ENCODE measurements around the gene FAM131A.
"Not testable (repeated sequence)": the region's sequence is repeated elsewhere in the genome, so short reads cannot be mapped to it uniquely, and the experiment has no call there.

The FAM131A gene

GRCh38 chr3:184317201-184317600 lies 20.2 kb upstream of the FAM131A start:
- DNase-seq = no peak

- DNase-seq = no peak
These were observed 17.3 kb upstream of the FAM131A start for GRCh38 chr3:184320104-184320445.

DNA sequence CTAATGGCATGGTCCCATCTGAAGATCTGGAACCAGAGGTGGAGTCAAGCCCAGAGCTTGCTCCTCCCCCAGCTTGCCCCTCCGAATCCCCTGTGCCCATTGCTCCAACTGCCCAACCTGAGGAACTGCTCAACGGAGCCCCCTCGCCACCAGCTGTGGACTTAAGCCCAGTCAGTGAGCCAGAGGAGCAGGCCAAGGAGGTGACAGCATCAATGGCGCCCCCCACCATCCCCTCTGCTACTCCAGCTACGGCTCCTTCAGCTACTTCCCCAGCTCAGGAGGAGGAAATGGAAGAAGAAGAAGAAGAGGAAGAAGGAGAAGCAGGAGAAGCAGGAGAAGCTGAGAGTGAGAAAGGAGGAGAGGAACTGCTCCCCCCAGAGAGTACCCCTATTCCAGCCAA lies 15.7 kb upstream of the FAM131A start:
- DNase-seq = no peak

DNA sequence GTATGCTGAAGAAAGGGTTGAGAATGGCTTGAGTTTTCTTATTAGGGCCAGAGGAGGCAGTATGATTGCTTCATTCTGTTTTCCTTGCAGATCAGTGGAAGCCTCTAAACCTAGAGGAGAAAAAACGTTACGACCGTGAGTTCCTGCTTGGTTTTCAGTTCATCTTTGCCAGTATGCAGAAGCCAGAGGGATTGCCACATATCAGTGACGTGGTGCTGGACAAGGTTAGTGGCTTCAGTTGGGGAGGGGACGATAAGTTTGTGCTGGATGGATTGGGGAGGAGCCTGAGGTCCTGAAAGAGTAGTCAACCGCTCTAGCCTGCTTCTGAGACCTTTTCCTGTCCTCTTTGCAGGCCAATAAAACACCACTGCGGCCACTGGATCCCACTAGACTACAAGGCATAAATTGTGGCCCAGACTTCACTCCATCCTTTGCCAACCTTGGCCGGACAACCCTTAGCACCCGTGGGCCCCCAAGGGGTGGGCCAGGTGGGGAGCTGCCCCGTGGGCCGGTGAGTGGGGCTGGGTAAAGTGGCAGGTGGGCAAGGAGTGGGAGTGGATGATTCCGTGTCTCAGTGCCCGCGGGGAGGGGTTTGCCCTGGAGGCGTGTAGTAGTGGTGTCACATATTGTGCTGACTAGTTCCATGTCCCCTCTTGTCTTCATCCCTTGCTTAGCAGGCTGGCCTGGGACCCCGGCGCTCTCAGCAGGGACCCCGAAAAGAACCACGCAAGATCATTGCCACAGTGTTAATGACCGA lies 14.5 kb upstream of the FAM131A start:
- no peak for DNase-seq

DNA sequence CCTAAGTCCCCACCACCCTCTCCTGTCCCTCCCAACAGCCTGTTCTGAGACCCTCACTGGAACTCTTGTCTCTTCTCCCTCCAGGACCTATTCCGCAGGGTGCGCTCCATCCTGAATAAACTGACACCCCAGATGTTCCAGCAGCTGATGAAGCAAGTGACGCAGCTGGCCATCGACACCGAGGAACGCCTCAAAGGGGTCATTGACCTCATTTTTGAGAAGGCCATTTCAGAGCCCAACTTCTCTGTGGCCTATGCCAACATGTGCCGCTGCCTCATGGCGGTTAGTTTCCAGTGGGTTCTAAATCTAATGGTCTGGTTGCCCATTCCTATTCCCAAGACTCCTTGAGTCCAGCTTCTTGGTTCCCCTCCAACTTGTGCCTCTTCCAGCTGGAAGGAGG lies 13.7 kb upstream of the FAM131A start:
- DNase-seq = no peak

DNA sequence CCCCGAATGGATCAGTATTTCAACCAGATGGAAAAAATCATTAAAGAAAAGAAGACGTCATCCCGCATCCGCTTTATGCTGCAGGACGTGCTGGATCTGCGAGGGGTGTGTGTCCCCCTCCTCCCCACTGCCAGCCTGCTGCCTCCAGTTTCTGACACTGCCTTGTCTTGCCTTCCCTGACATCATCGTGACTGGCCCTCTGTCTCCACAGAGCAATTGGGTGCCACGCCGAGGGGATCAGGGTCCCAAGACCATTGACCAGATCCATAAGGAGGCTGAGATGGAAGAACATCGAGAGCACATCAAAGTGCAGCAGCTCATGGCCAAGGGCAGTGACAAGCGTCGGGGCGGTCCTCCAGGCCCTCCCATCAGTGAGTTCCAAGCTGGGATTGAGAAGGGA lies 12.1 kb upstream of the FAM131A start:
- no peak for DNase-seq

- DNase-seq = no peak
These were observed 11.6 kb upstream of the FAM131A start for GRCh38 chr3:184325715-184326369.

GRCh38 chr3:184327171-184327570 lies 10.2 kb upstream of the FAM131A start:
- DNase-seq = no peak

GRCh38 chr3:184328516-184328915 lies 8.9 kb upstream of the FAM131A start:
- no peak for DNase-seq

- DNase-seq = peak; percentile 94
These were observed 4.9 kb upstream of the FAM131A start for GRCh38 chr3:184332370-184333090.

GRCh38 chr3:184333190-184333589 lies 4.2 kb upstream of the FAM131A start:
- no peak for DNase-seq

DNA sequence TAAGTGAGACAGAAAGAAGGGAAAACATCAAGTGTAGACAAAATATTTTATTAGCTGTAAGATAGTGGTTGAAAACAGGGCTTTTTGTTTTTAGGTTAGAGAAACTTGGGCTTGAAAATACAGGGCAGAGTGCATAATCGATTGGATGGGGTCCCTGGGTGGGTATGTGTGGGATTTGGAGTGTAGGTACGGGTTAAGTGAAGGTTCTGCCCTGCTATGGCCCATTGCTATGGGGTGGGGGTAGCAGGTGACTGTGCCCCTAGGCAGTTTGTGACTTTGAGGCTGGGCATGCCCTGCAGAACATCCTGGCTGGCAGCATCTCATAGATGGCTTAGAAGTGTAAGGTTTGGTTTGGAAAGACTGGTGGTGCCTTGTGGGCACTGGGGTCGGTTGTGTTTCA lies 3.7 kb upstream of the FAM131A start:
- no peak for DNase-seq

DNA sequence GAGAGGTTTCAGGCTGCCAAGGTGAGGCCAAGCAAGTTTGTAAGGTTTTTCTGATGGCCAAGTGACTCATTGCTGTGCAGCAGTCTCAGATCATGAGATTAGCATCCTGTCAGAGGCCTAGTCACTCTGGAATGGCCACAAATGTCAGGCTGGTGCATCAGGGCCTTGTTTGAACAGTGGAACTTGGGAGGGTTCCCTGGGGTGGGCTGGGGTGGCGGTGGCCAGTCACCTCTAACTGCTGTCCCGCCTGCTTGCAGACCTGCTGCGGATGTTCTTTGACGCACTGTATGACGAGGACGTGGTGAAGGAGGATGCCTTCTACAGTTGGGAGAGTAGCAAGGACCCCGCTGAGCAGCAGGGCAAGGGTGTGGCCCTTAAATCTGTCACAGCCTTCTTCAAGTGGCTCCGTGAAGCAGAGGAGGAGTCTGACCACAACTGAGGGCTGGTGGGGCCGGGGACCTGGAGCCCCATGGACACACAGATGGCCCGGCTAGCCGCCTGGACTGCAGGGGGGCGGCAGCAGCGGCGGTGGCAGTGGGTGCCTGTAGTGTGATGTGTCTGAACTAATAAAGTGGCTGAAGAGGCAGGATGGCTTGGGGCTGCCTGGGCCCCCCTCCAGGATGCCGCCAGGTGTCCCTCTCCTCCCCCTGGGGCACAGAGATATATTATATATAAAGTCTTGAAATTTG lies 2.8 kb upstream of the FAM131A start:
- peak; percentile 88 for DNase-seq

DNA sequence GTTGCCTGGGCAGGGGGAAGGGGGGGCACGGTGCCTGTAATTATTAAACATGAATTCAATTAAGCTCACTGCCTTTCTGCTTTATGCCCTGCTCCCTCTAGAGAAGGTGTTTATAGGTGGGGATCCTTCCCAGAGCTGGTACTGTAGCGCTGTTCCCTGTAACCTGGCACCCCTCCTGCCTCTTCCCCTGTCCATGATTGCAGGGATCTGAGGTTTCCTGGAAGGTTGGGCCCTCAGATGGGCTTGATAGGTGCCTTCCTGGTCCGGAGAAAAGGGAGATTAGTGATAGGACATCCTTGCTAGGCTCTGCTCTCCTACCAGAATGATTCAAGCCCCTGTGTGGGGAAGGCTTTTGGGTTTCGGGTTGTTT lies 2.1 kb upstream of the FAM131A start:
- DNase-seq = no peak

DNA sequence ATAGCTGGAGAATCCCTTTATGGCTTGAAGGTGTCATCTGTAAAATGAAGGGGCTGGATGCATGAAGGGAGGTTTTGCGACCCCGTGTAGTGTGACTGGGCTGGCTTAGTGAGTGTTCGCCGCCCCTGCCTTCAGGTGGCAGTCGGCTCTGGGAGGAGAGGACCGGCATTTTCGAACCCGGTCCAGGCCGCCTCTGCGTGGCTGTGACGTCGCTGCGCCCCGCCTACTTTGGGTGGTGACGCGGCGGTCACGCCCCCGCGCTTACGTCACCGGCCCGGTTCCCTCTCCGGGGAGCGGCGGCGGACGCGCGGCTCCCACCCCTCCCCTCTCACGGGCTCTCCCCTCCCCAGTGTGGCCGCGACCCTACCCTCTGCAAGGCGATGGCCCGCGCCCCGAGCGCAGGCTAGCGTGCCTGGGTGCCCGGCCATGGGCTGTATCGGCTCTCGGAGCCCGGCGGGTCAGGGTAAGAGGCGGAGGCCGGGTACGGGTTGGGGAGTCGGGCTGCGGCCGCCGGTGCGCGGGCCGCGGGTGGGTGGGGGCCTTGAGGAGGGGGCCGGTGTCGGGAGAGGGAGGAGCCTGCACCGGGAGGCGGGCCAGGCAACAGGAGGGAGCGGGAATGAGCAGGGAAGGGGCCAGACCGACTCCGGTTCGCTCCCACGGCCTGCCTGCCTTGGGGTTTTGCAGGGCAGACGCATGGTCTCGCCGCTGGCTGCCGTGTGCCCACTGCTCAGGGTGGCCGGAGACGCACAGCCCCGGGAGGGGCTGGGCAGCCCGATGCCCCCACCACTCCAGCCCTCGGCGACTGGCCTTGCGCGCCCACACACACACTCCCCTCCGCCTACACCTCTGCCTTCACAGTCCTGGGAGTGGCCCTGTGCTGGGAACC lies 1.5 kb upstream of the FAM131A start:
- DNase-seq = peak; percentile 94

DNA sequence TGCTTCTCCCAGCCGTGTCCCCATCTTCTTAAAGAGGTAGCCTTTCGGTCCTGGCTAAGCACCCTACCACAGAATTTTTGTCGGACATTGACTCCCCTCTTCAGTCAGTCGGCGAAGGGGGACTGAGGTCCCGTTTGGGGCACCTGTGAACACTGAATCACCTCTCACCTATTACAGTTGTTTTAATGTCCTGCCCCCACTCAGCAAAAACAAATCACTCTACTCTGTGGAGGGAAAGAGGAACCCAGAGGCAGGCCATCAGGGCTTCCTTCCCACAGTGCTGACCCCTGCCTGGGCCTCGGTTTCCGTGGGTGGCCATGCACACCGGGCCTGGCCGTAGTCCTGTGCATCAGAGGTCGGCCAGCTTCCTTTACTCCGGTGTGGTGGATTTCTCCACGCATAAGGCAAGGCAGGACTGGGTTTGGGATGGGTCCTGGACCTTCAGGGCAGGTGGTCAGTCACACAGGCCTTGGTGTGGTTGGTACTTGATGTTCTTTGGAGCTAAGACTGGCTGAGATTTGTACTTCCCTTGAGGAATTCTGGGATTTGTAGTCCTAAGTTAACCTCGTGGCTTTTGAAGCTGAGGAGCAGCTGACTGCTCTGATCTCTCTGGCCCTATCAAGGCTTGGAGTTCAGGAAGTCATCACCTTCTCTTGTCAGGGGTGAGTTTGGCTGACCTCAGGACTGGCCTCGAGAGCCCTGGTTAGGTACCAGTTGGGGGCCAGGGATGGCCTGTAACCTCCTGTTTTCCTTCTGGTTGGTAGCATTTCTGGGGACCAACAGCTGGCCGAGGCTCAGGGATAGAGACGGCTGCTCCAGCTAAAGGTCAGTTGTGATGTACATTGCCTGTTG lies 627 bp upstream of the FAM131A start:
- no peak for DNase-seq

DNA sequence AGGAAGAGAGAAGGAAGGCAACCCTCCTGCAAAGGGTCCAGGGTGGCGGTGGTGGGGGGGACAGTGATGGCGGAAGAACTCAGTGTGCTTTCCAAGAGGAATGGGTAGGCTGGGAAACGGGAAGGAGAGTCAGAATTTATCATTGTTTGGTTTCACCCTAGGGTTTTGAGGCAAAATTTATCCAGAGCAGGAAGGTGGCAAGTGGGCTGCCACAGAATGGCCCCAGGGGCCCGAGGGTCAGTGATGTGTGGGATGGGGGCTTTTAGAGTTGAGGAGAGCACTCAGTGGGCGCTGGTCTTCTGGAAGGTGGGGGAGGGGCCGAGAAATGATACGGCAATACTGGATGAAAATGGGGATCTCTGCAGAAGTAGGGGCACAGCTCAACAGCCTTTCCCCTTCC lies 581 bp downstream of the FAM131A start:
- no peak for DNase-seq

- DNase-seq = peak; percentile 89
These were observed 1.1 kb downstream of the FAM131A start for GRCh38 chr3:184338511-184338945.

DNA sequence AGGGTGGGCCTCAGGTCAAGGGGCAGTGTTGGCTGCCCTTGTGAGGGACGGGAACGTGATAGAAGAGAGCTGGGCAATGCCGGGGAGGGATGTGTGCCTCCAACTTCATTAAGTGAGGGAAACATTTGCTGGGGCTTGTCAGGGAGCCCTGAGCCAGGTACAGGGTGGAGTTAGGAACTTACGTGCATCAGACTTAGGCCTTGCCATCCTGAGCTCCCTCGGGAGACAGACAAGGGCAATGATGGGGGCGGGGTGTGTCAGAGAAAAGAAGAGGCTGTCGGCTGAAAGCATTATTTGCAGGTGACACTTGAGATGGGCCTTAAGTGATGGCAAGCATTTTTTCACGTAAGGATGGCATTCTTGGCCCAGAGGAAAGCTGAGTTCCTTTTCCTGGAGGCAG lies 1.6 kb downstream of the FAM131A start:
- DNase-seq = no peak

DNA sequence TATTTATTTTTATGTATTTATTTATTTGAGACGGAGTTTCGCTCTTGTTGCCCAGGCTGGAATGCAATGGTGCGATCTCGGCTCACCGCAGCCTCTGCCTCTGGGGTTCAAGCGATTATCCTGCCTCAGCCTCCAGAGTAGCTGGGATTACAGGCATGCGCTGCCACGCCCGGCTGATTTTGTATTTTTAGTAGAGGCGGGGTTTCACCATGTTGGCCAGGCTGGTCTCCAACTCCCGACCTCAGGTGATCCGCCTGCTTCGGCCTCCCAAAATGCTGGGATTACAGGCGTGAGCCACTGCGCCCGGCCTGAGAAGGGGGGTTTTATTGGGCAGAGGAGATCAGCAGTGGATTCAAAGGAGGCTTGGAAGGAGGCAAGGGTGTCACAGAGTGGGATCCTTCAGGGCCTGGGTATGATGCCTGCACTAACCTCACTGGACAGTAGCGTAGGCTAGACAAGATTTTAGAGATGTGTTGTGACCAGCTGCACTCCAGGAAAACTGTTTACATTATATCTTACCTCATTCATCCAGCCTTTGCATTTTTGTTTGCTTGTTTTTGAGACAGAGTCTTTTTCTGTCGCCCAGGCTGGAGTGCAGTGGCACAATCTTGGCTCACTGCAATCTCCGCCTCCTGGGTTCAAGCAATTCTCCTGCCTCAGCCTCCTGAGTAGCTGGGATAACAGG lies 2.2 kb downstream of the FAM131A start:
- not testable (repeated sequence) for DNase-seq

- no peak for DNase-seq
These were observed 4.5 kb downstream of the FAM131A start for GRCh38 chr3:184341925-184342324.

Measured in islet precursor cell (in vitro differentiated cells).